PC-3 (cell line): Measurements from ENCODE around the gene ENKD1. TPM values are rescaled to one million over a fixed set of nuclear protein-coding genes. Genes with fewer than 3 reads are reported as not detected.
A peak's percentile ranks its signal among the peaks of the same experiment; 100 is the strongest.

Experiments
- ATAC-seq: fragments of 200-7000 bp; cut with Tn5 transposase; 2 replicates; pipeline ENCODE4 v1.9.1; 2020; ENCODE audit warnings: mild to moderate bottlenecking, moderate library complexity
- BruUV-seq: library from RNA; stranded (reverse); fragments of 400-500 nt; replicated peaks from 2 replicates; lab custom pipeline; 2021; lab: Mats Ljungman, UMichigan
- CTCF ChIA-PET: fragments of 300-600 bp; sonication (Branson Sonifier 250); formaldehyde crosslinking; loops from one replicate; lab custom pipeline; 2022; ENCODE audit warnings: antibody characterized with exemption; lab: Charles Lee
- POLR2A ChIA-PET: fragments of 300-600 bp; sonication (Branson Sonifier 250); formaldehyde crosslinking; loops from one replicate; lab custom pipeline; 2022; ENCODE audit warnings: antibody characterized with exemption; ENCODE audit not compliant: unreplicated experiment; lab: Charles Lee
- DNase-seq: peaks from one replicate; pipeline ENCODE4 v3.0.0-alpha.2; 2015
- H2AFZ ChIP-seq: fragments of 300-600 bp; sonication (generic); 2 replicates; pipeline ENCODE4 v1.6.0; 2016; ENCODE audit warnings: antibody characterized with exemption, low read length
- H3F3A ChIP-seq: fragments of 300-600 bp; sonication (generic); one replicate; pipeline ENCODE4 v1.6.0; 2017; ENCODE audit warnings: antibody characterized with exemption, low read length, control low read depth, mild to moderate bottlenecking; ENCODE audit not compliant: unreplicated experiment
- H3K27ac ChIP-seq: fragments of 300-600 bp; sonication (generic); 2 replicates; pipeline ENCODE4 v1.5.1; 2016; ENCODE audit warnings: mild to moderate bottlenecking, low read length
- H3K27me3 ChIP-seq: fragments of 300-600 bp; sonication (generic); 2 replicates; pipeline ENCODE4 v1.6.1; 2016; ENCODE audit warnings: low read length, mixed read lengths
- H3K36me3 ChIP-seq: fragments of 300-600 bp; sonication (generic); 2 replicates; pipeline ENCODE4 v1.6.1; 2016; ENCODE audit warnings: low read depth, mixed run types, low read length, mixed read lengths
- H3K4me1 ChIP-seq: fragments of 300-600 bp; sonication (generic); 2 replicates; pipeline ENCODE4 v1.5.1; 2016; ENCODE audit warnings: low read length; ENCODE audit not compliant: insufficient read depth
- H3K4me2 ChIP-seq: fragments of 300-600 bp; sonication (generic); 2 replicates; pipeline ENCODE4 v1.6.0; 2016; ENCODE audit warnings: low read length
- H3K4me3 ChIP-seq: fragments of 300-600 bp; sonication (generic); 2 replicates; pipeline ENCODE4 v1.5.1; 2016; ENCODE audit warnings: mild to moderate bottlenecking, low read length, mixed read lengths
- H3K79me2 ChIP-seq: fragments of 300-600 bp; sonication (generic); 2 replicates; pipeline ENCODE4 v1.6.1; 2017; ENCODE audit warnings: low read length, mixed read lengths
- H3K9ac ChIP-seq: fragments of 300-600 bp; sonication (generic); 2 replicates; pipeline ENCODE4 v1.6.0; 2016; ENCODE audit warnings: mild to moderate bottlenecking, low read length
- H3K9me2 ChIP-seq: fragments of 300-600 bp; sonication (generic); replicated peaks from 2 replicates; pipeline ENCODE4 v1.6.1; 2016; ENCODE audit warnings: mixed run types, low read length, mixed read lengths
- H3K9me3 ChIP-seq: fragments of 300-600 bp; sonication (generic); 2 replicates; pipeline ENCODE4 v1.6.1; 2016; ENCODE audit warnings: low read length, mixed read lengths
- H4K20me1 ChIP-seq: fragments of 300-600 bp; sonication (generic); 2 replicates; pipeline ENCODE4 v1.6.1; 2016; ENCODE audit warnings: low read length, mixed read lengths
- EZH2 ChIP-seq: fragments of 300-600 bp; sonication (generic); IDR thresholded peaks from one replicate; pipeline ENCODE4 v1.6.1; 2017; ENCODE audit warnings: antibody characterized with exemption, mild to moderate bottlenecking, low read length; ENCODE audit not compliant: unreplicated experiment
- EZH2phosphoT487 ChIP-seq: fragments of 300-600 bp; sonication (generic); IDR thresholded peaks from 2 replicates; pipeline ENCODE4 v1.6.1; 2018; ENCODE audit warnings: mild to moderate bottlenecking, antibody characterized with exemption, low read length, borderline replicate concordance
- intact Hi-C: fragments of 100-400 bp; cut with micrococcal nuclease; formaldehyde crosslinking; loops from 2 replicates; pipeline ENCODE4 v1.9.0; 2023
- total RNA-seq: library from RNA; depleted of rRNA; stranded (reverse); fragments of >200 nt; gene quantifications from 2 replicates; pipeline ENCODE4 v1.2.3, GENCODE V29; 2014
- TF ChIP-seq, protein P1 (sequence below): fragments of 300-600 bp; sonication (generic); conservative IDR thresholded peaks from 2 replicates; pipeline ENCODE4 v1.5.1; 2017; ENCODE audit warnings: antibody characterized with exemption, low read depth, mild to moderate bottlenecking, low read length

ENKD1 gene
- total RNA-seq, 1 experiment from 2014 or later: 19.4 TPM

- ChIA-PET POLR2A (interaction anchor here (0.7 kb wide), 1 partner anchor 46 kb away, joined by 3 read pairs; no protein-coding TSS in a partner anchor), CTCF (interaction anchor here (0.6 to 1.5 kb wide), 5 partner anchors 47 to 351 kb away, joined by 3 to 10 read pairs (median 5); partner anchors contain the start of genes RANBP10 and TSNAXIP1)
- no peak for TF ChIP-seq EZH2
- TF ChIP-seq, protein P1, sequence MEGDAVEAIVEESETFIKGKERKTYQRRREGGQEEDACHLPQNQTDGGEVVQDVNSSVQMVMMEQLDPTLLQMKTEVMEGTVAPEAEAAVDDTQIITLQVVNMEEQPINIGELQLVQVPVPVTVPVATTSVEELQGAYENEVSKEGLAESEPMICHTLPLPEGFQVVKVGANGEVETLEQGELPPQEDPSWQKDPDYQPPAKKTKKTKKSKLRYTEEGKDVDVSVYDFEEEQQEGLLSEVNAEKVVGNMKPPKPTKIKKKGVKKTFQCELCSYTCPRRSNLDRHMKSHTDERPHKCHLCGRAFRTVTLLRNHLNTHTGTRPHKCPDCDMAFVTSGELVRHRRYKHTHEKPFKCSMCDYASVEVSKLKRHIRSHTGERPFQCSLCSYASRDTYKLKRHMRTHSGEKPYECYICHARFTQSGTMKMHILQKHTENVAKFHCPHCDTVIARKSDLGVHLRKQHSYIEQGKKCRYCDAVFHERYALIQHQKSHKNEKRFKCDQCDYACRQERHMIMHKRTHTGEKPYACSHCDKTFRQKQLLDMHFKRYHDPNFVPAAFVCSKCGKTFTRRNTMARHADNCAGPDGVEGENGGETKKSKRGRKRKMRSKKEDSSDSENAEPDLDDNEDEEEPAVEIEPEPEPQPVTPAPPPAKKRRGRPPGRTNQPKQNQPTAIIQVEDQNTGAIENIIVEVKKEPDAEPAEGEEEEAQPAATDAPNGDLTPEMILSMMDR: no peak
- no peak for TF ChIP-seq EZH2phosphoT487
- Histone ChIP-seq H3K4me1 (peaks cover 5% of the 10 kb centered on the region), H3K27me3 (no peaks in the 10 kb centered on the region), H3K9ac (no peak overlapping the region), H3K9me3 (no peaks in the 10 kb centered on the region), H3K27ac (no peak overlapping the region), H3K4me2 (no peak overlapping the region), H3K9me2 (no peaks in the 10 kb centered on the region), H3K36me3 (no peaks in the 10 kb centered on the region), H3K79me2 (no peaks in the 10 kb centered on the region), H4K20me1 (no peaks in the 10 kb centered on the region), H3K4me3 (no peak overlapping the region), H3F3A (no peaks in the 10 kb centered on the region), H2AFZ (no peak overlapping the region)
- intact Hi-C loops: no loop called here
- DNase-seq: no peak
- BruUV-seq: no TSS peak
- no peak for ATAC-seq
These were observed 5.8 kb upstream of the ENKD1 start for GRCh38 chr16:67672306-67672705.

GRCh38 chr16:67669499-67670101, 3.0 kb upstream of the ENKD1 start:
- Histone ChIP-seq H2AFZ (no peak overlapping the region), H3K79me2 (no peaks in the 10 kb centered on the region), H4K20me1 (no peaks in the 10 kb centered on the region), H3K9ac (no peak overlapping the region), H3K9me3 (no peaks in the 10 kb centered on the region), H3K4me1 (no peaks in the 10 kb centered on the region; the same call in 1 of the 2 replicates), H3K27me3 (no peaks in the 10 kb centered on the region), H3F3A (no peaks in the 10 kb centered on the region), H3K4me2 (no peak overlapping the region), H3K27ac (no peak overlapping the region), H3K36me3 (no peaks in the 10 kb centered on the region), H3K4me3 (no peak overlapping the region), H3K9me2 (no peaks in the 10 kb centered on the region)
- ChIA-PET POLR2A (no interaction called here), CTCF (no interaction called here)
- BruUV-seq: no TSS peak
- no peak for DNase-seq
- intact Hi-C loops: loop anchor here (2.0 kb wide), 1 partner anchor 149 kb away; no protein-coding TSS in a partner anchor
- TF ChIP-seq EZH2phosphoT487: no peak
- TF ChIP-seq EZH2: no peak
- TF ChIP-seq, protein P1: no peak
- no peak for ATAC-seq

DNA sequence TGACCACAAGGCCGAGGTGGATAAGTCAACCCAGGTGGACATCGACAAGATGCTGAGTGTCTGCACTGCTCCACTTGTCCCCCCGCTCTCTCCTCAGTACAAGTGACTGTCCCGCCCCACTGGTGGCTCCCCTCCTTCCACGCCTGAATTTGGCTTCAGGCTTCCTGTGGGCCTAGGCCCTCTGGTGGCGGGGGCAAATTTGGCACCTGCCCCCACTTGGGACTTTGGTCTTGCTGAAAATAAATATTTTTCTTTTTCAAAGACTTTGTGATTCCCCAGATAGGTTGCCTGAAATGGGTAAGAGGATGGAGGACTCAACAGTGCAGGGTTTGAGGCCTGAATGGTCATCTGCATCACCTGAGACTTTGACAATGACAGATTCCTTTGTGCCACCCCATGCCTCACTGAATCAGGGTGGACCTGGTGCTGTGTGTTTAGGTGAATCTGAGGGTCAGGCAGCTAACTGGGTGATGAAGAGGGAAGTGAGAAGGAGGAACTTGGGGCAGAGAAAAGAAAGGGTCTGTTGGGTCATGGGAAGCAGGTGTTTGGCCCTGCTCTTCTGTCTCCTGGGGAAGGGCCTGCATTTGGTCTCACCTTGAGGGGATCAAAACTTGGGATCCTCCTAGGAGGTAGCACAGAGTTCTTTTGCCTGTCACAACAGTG, 2.1 kb upstream of the ENKD1 start:
- ATAC-seq (no peak), DNase-seq (no peak)
- H3K79me2 ChIP-seq: no peaks in the 10 kb centered on the region
- BruUV-seq: no TSS peak
- no peak overlapping the region for H3K27ac ChIP-seq
- no peaks in the 10 kb centered on the region for H3K36me3 ChIP-seq
- H3K9ac ChIP-seq: no peak overlapping the region
- H3K4me1 ChIP-seq: no peaks in the 10 kb centered on the region; the same call in 1 of the 2 replicates
- intact Hi-C loops: loop anchor here (2.0 kb wide), 1 partner anchor 148 kb away; no protein-coding TSS in a partner anchor
- no peaks in the 10 kb centered on the region for H3F3A ChIP-seq
- H2AFZ ChIP-seq: no peak overlapping the region
- no peaks in the 10 kb centered on the region for H3K27me3 ChIP-seq
- CTCF ChIA-PET: interaction anchor here (0.7 to 1.3 kb wide), 2 partner anchors 122 to 147 kb away, joined by 3 to 5 read pairs; no protein-coding TSS in a partner anchor
- no peaks in the 10 kb centered on the region for H3K9me2 ChIP-seq
- H3K4me3 ChIP-seq: no peak overlapping the region
- H4K20me1 ChIP-seq: no peaks in the 10 kb centered on the region
- H3K4me2 ChIP-seq: no peak overlapping the region
- no peak for TF ChIP-seq EZH2
- TF ChIP-seq, protein P1: 0 out of 2 replicates have a peak, but pooled peaks have one; percentile 11
- POLR2A ChIA-PET: no interaction called here
- no peaks in the 10 kb centered on the region for H3K9me3 ChIP-seq
